K562 (cell line): ENCODE results near the gene TRDN. TPM values are rescaled to one million over a fixed set of nuclear protein-coding genes. Genes with fewer than 3 reads are reported as not detected.

Source experiments
- ATAC-seq: fragments of 200-7000 bp; cut with Tn5 transposase; 3 replicates; pipeline ENCODE4 v1.9.1; 2020; ENCODE audit warnings: moderate library complexity
- BruUV-seq: library from RNA; stranded (reverse); fragments of 400-500 nt; replicated peaks from 2 replicates; lab custom pipeline; 2021; lab: Mats Ljungman, UMichigan
- CTCF ChIA-PET: fragments of 300-600 bp; formaldehyde crosslinking; extraction: SDS; loops from one replicate; lab custom pipeline; 2021; ENCODE audit warnings: low intra/inter-chr PET ratio; lab: Yijun Ruan, JAX
- POLR2A ChIA-PET: fragments of 300-600, 350-650 bp; sonication (Branson Sonifier 250); formaldehyde crosslinking; extraction: SDS; loops from one replicate; lab custom pipeline; 2021; ENCODE audit warnings: antibody characterized with exemption, inconsistent platforms; lab: Yijun Ruan, JAX
- DNase-seq, 4 experiments: peaks; one replicate each; pipeline versions ENCODE4 v3.0.0 to v3.0.0-alpha.2; 2011 to 2018; ENCODE audit warnings: low spot score in 3 of 4, mixed read lengths in 3 of 4; ENCODE audit errors: extremely low read depth in 1 of 4
- FAIRE-seq: peaks from 2 replicates; lab custom pipeline; 2011; peaks lifted over from hg19 to GRCh38; lab: Jason Lieb, UNC
- H2AFZ ChIP-seq: 2 replicates; pipeline ENCODE4 v1.6.0; 2011; ENCODE audit warnings: low read depth, low read length, control low read depth, inconsistent platforms
- H3K27ac ChIP-seq: fragments of 200-600 bp; 3 replicates; pipeline ENCODE4 v1.8.0; 2011; ENCODE audit warnings: low read depth, mild to moderate bottlenecking, control low read depth, inconsistent platforms, low read length, moderate library complexity, mixed read lengths; ENCODE audit errors: extremely low read depth
- H3K27me3 ChIP-seq, 2 experiments: fragments of 300-600 bp in 1 of 2; 2 replicates in 1 of 2; 3 replicates in 1 of 2; pipeline versions ENCODE4 v1.6.0 to v1.8.0; 2011; ENCODE audit warnings: inconsistent platforms in 2 of 2, low read length in 2 of 2, mild to moderate bottlenecking in 1 of 2, mixed read lengths in 1 of 2, moderate library complexity in 1 of 2; ENCODE audit not compliant: control insufficient read depth in 2 of 2, insufficient read depth in 2 of 2
- H3K36me3 ChIP-seq: fragments of 300-600 bp; 3 replicates; pipeline ENCODE4 v1.8.0; 2011; ENCODE audit warnings: mild to moderate bottlenecking, low read length, inconsistent platforms; ENCODE audit not compliant: control insufficient read depth, insufficient read depth
- H3K4me1 ChIP-seq, 2 experiments: fragments of 200-600 bp in 1 of 2; replicated peaks in 1 of 2; 2 replicates in 1 of 2; 3 replicates in 1 of 2; pipeline versions ENCODE4 v1.5.1 to v1.8.0; 2011; ENCODE audit warnings: inconsistent platforms in 2 of 2, low read length in 2 of 2, mild to moderate bottlenecking in 1 of 2, mixed read lengths in 1 of 2, moderate library complexity in 1 of 2; ENCODE audit not compliant: control insufficient read depth in 2 of 2, insufficient read depth in 2 of 2
- H3K4me2 ChIP-seq: 2 replicates; pipeline ENCODE4 v1.6.1; 2011; ENCODE audit warnings: low read length, control low read depth, inconsistent platforms, mixed read lengths; ENCODE audit not compliant: insufficient read depth
- H3K4me3 ChIP-seq: fragments of 200-600 bp; sonication (generic), shearing (Covaris generic); 2 replicates; pipeline ENCODE4 v1.5.1; 2016; ENCODE audit warnings: control low read depth, inconsistent platforms
- H3K79me2 ChIP-seq: fragments of 200-600 bp; 3 replicates; pipeline ENCODE4 v1.8.0; 2011; ENCODE audit warnings: low read length, inconsistent platforms; ENCODE audit not compliant: control insufficient read depth, insufficient read depth
- H3K9ac ChIP-seq, 2 experiments: 2 replicates each; pipeline versions ENCODE4 v1.6.0 to v1.6.1; 2011; ENCODE audit warnings: low read depth in 2 of 2, low read length in 2 of 2, control low read depth in 1 of 2, inconsistent platforms in 1 of 2, mild to moderate bottlenecking in 1 of 2, mixed read lengths in 1 of 2; ENCODE audit not compliant: insufficient read depth in 1 of 2
- H3K9me1 ChIP-seq: one replicate; pipeline ENCODE4 v1.6.0; 2011; ENCODE audit warnings: inconsistent platforms, mild to moderate bottlenecking, low read length, moderate library complexity; ENCODE audit not compliant: control insufficient read depth, insufficient read depth
- H3K9me3 ChIP-seq: replicated peaks from 2 replicates; pipeline ENCODE4 v1.5.1; 2011; ENCODE audit warnings: low read depth, low read length, inconsistent platforms; ENCODE audit not compliant: control insufficient read depth, insufficient read depth
- H4K20me1 ChIP-seq: replicated peaks from 2 replicates; pipeline ENCODE4 v1.6.1; 2011; ENCODE audit warnings: low read length, inconsistent platforms, mixed read lengths; ENCODE audit not compliant: control insufficient read depth, insufficient read depth
- ATF7 ChIP-seq: fragments of 450-650 bp; IDR thresholded peaks from 2 replicates; pipeline ENCODE4 v1.7.1; 2014; ENCODE audit warnings: mild to moderate bottlenecking, moderate library complexity
- CHD4 ChIP-seq: fragments of 200-600 bp; sonication (generic); IDR thresholded peaks from 3 replicates; pipeline ENCODE4 v1.6.1; 2012; ENCODE audit warnings: low read depth, mild to moderate bottlenecking, mixed read lengths, low read length, inconsistent platforms; ENCODE audit not compliant: insufficient read depth, insufficient replicate concordance, poor library complexity, severe bottlenecking
- ELF1 ChIP-seq: fragments of 200-800 bp; sonication (Bioruptor generic); IDR thresholded peaks from 2 replicates; pipeline ENCODE4 v1.6.1; 2016; ENCODE audit warnings: missing genetic modification characterization, missing compliant biosample characterization
- ETS2 ChIP-seq: IDR thresholded peaks from 2 replicates; pipeline ENCODE4 v1.6.1; 2016; ENCODE audit warnings: borderline replicate concordance, missing genetic modification characterization, mild to moderate bottlenecking, moderate library complexity, missing compliant biosample characterization; ENCODE audit not compliant: poor library complexity, severe bottlenecking
- FOXA3 ChIP-seq, 2 experiments: fragments of 450-650 bp in 1 of 2; sonication (generic) in 1 of 2; formaldehyde crosslinking; IDR thresholded peaks in 1 of 2; conservative IDR thresholded peaks in 1 of 2; 2 replicates each; pipeline versions ENCODE4 v1.4.0 to v1.8.0; 2020 to 2022; ENCODE audit warnings: mild to moderate bottlenecking in 2 of 2, missing genetic modification reagents in 1 of 2
- FOXK2 ChIP-seq, 2 experiments: fragments of 450-650 bp; IDR thresholded peaks in 1 of 2; conservative IDR thresholded peaks in 1 of 2; 2 replicates each; pipeline ENCODE4 v1.6.1; 2016; ENCODE audit warnings: low read depth in 2 of 2, mild to moderate bottlenecking in 1 of 2
- KDM5B ChIP-seq: fragments of 200-600 bp; sonication (generic); IDR thresholded peaks from 2 replicates; pipeline ENCODE4 v1.6.1; 2012; ENCODE audit warnings: low read depth, mild to moderate bottlenecking, moderate library complexity, low read length, control low read depth, inconsistent platforms; ENCODE audit not compliant: insufficient replicate concordance
- MAFG ChIP-seq: fragments of 450-650 bp; conservative IDR thresholded peaks from 2 replicates; pipeline ENCODE4 v1.6.1; 2016; ENCODE audit warnings: missing genetic modification characterization, missing compliant biosample characterization
- MEF2D ChIP-seq: conservative IDR thresholded peaks from 2 replicates; pipeline ENCODE4 v1.6.1; 2016; ENCODE audit warnings: low read depth, missing genetic modification characterization, missing compliant biosample characterization
- PRPF4 ChIP-seq: fragments of 200-400 bp; formaldehyde crosslinking; IDR thresholded peaks from one replicate; pipeline ENCODE4 v1.6.1; 2017; ENCODE audit warnings: low read length, low read depth, mild to moderate bottlenecking; ENCODE audit not compliant: insufficient read depth, poor library complexity, severe bottlenecking
- SP1 ChIP-seq: sonication (generic); formaldehyde crosslinking; IDR thresholded peaks from 2 replicates; pipeline ENCODE4 v1.8.1; 2022; ENCODE audit warnings: mild to moderate bottlenecking, missing genetic modification reagents
- SRSF7 ChIP-seq: fragments of 200-400 bp; formaldehyde crosslinking; optimal IDR thresholded peaks from 2 replicates; pipeline ENCODE3; 2017; ENCODE audit warnings: mild to moderate bottlenecking, low read depth, low read length
- TRIM24 ChIP-seq, 2 experiments: fragments of 450-650 bp; IDR thresholded peaks; 2 replicates each; pipeline ENCODE4 v1.6.1; 2016
- ZFPM2 ChIP-seq: fragments of 250-450 bp; sonication (Bioruptor Pico); IDR thresholded peaks from 2 replicates; pipeline ENCODE4 v1.5.1; 2022; ENCODE audit warnings: mild to moderate bottlenecking
- ZNF232 ChIP-seq: sonication (generic); formaldehyde crosslinking; IDR thresholded peaks from 2 replicates; pipeline ENCODE4 v1.8.0; 2022; ENCODE audit warnings: mild to moderate bottlenecking, missing genetic modification reagents
- WGBS: fragments of 100-300 bp; shearing (Covaris generic); methylation state at CpG from one replicate; pipeline ENCODE4 v1.1.6; 2016; ENCODE audit warnings: low coverage, mixed read lengths; ENCODE audit not compliant: insufficient coverage; ENCODE audit errors: missing lambda C conversion rate; 5-methylcytosine and 5-hydroxymethylcytosine counted together
- in situ Hi-C: fragments of 300-500 bp; cut with MboI; formaldehyde crosslinking; loops from 4 replicates; pipeline ENCODE4 v1.15.0; 2018; ENCODE audit warnings: inconsistent platforms, mixed read lengths
- intact Hi-C: fragments of 100-400 bp; cut with micrococcal nuclease; formaldehyde crosslinking; loops from 2 replicates; pipeline ENCODE4 v1.14.2; 2022
- polyA plus RNA-seq, 8 experiments: library from polyadenylated mRNA; depleted of rRNA in 4 of 8; stranded (reverse) in 5 of 8; unstranded in 3 of 8; fragments of >200 nt; fragmentation: Nextera tagmentation in 2 of 8; fragmentation: Illumina TruSeq in 1 of 8; extraction: Ambion mirVana in 2 of 8; extraction: Trizol in 1 of 8; gene quantifications; 2 replicates each; pipeline versions ENCODE4 v1.2.1 to v1.2.3, GENCODE V29; 2011 to 2014; ENCODE audit warnings: inconsistent platforms in 1 of 8, missing spikeins in 1 of 8
- total RNA-seq, 7 experiments: library from RNA; depleted of rRNA in 6 of 7; stranded (reverse); fragments of >200 nt in 6 of 7; fragmentation: Illumina TruSeq in 2 of 7; extraction: Trizol in 2 of 7; gene quantifications; 2 replicates each; pipeline versions ENCODE4 v1.2.1 to v1.2.3, GENCODE V29; 2011 to 2021; ENCODE audit warnings: low replicate concordance in 1 of 7
- TF ChIP-seq, protein P1 (sequence below), 3 experiments: fragments of 200-800 bp in 1 of 3; sonication (Bioruptor generic) in 1 of 3; sonication (generic) in 1 of 3; formaldehyde crosslinking in 1 of 3; IDR thresholded peaks; 2 replicates each; pipeline versions ENCODE4 v1.6.1 to v1.8.0; 2016 to 2022; ENCODE audit warnings: mild to moderate bottlenecking in 2 of 3, missing compliant biosample characterization in 2 of 3, missing genetic modification characterization in 2 of 3, missing genetic modification reagents in 1 of 3
- TF ChIP-seq, protein P2 (sequence below): fragments of 200-400 bp; formaldehyde crosslinking; IDR thresholded peaks from 2 replicates; pipeline ENCODE4 v1.6.1; 2017; ENCODE audit warnings: mild to moderate bottlenecking, low read depth, low read length, moderate library complexity

The TRDN gene
- total and polyA plus RNA-seq, 9 of the 15 experiments (the other 6 are each of a cell fraction or from before 2014, with no cell fraction given) = 0.05 to 0.50 (median 0.16) TPM

DNA sequence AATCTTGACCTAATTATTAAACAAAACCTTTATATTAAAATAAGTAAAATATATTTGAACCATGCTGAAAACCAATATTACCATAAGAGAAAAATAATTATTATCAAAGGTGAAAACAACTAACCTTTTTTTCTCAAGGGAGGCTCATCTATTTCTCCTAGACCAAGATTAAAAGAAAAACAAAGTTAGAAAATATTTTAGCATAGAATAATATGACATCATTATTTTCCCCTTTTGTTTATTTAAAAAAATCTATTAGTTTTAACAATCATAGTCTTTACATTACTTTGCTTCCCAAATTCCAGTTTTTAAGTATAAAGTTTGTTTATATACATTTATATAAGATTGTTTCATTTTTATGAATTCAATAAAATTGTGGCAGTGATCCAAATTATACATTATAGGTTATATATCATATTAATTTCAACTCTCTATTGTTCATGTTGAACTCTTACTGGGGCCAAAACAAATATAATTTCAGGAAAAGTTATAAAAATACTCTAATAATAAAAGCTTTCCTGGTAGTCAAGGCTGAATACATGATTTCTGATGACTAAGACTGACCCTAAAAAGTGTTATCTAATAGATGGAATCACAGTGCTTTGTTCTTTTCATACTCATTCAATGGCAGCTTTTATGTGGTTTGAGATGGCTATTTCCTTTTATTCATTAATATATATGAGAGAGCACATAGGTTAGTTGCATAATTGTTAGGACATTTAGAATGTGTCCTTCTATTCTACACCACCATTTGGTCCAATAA, 89.4 kb downstream of the TRDN start (continued):
- TF ChIP-seq, protein P1, sequence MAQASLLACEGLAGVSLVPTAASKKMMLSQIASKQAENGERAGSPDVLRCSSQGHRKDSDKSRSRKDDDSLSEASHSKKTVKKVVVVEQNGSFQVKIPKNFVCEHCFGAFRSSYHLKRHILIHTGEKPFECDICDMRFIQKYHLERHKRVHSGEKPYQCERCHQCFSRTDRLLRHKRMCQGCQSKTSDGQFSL (CRISPR knock-in tag; IDR thresholded peaks at IDR 0.05) = no peak
- TF ChIP-seq, protein P1 (tag; IDR thresholded peaks at IDR 0.05) = no peak
- no peak for TF ChIP-seq ELF1 (tag)
- TF ChIP-seq KDM5B = no peak
- TF ChIP-seq ZNF232 = no peak
- TF ChIP-seq CHD4 = no peak
- TF ChIP-seq ATF7 = no peak

DNA sequence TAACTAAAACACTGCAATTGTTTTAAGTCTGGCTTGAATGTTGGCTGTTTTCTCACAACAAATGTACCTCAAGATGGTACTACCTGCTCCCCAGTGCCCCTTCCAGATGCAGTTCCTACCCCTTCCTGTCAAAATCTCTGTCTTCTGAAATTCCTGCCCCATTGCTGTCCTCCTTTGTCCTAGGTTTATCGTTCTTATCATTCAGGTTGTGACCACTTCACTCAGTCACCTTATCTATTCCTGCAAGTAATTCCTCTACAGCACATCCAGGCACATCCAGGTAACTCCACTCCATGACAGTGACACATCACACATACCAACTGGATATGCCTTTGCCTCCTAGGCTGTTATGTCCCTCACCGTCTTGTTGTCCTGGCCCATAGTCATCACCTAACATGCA, 90.2 kb downstream of the TRDN start:
- DNase-seq = no peak
- no peaks in the 10 kb centered on the region for H3K9me1 ChIP-seq
- ATAC-seq = no peak
- no TSS peak for BruUV-seq
- H3K27ac ChIP-seq = no peak overlapping the region
- no peak for FAIRE-seq
- H3K9me3 ChIP-seq = no peaks in the 10 kb centered on the region
- no peak overlapping the region for H3K4me3 ChIP-seq
- intact Hi-C loops = no loop called here
- no peaks in the 10 kb centered on the region for H3K79me2 ChIP-seq
- ChIA-PET POLR2A (no interaction called here), CTCF (no interaction called here)
- no peak overlapping the region for H3K4me2 ChIP-seq
- H3K36me3 ChIP-seq = no peaks in the 10 kb centered on the region
- H2AFZ ChIP-seq = no peak overlapping the region
- no peaks in the 10 kb centered on the region for H4K20me1 ChIP-seq
- in situ Hi-C loops = no loop called here
- H3K4me1 ChIP-seq = no peaks in the 10 kb centered on the region
- H3K9ac ChIP-seq = no peak overlapping the region
- no peaks in the 10 kb centered on the region for H3K27me3 ChIP-seq
- 0% methylated on average over 2 of the region's 2 CpGs for WGBS
- TF ChIP-seq MEF2D = no peak
- no peak for TF ChIP-seq TRIM24 (IDR thresholded peaks at IDR 0.05)
- TF ChIP-seq, protein P2, sequence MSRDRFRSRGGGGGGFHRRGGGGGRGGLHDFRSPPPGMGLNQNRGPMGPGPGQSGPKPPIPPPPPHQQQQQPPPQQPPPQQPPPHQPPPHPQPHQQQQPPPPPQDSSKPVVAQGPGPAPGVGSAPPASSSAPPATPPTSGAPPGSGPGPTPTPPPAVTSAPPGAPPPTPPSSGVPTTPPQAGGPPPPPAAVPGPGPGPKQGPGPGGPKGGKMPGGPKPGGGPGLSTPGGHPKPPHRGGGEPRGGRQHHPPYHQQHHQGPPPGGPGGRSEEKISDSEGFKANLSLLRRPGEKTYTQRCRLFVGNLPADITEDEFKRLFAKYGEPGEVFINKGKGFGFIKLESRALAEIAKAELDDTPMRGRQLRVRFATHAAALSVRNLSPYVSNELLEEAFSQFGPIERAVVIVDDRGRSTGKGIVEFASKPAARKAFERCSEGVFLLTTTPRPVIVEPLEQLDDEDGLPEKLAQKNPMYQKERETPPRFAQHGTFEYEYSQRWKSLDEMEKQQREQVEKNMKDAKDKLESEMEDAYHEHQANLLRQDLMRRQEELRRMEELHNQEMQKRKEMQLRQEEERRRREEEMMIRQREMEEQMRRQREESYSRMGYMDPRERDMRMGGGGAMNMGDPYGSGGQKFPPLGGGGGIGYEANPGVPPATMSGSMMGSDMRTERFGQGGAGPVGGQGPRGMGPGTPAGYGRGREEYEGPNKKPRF = no peak
- no peak for TF ChIP-seq SRSF7
- TF ChIP-seq SP1 (CRISPR knock-in tag) = no peak
- TF ChIP-seq PRPF4 = no peak
- no peak for TF ChIP-seq ETS2
- TF ChIP-seq FOXA3 (CRISPR knock-in tag; conservative IDR thresholded peaks at IDR 0.05 in 1 of 2, IDR thresholded peaks at IDR 0.05 in 1 of 2) = no peak
- TF ChIP-seq ZFPM2 (CRISPR knock-in tag) = no peak
- TF ChIP-seq MAFG (tag) = no peak
- TF ChIP-seq FOXK2 (conservative IDR thresholded peaks at IDR 0.05 in 1 of 2, IDR thresholded peaks at IDR 0.05 in 1 of 2; ENCODE audit: low read depth in 2 of 2) = no peak
